Effector memory CD8-positive, alpha-beta T cell (primary cell): Measurements from ENCODE around the gene COBL.

Source experiments
- ATAC-seq: fragments of 150-1000 bp; cut with Tn5 transposase; replicated peaks from 2 replicates; pipeline ENCODE4 v1.10.0; 2021; ENCODE audit warnings: mild to moderate bottlenecking, moderate library complexity
- DNase-seq, 3 experiments: peaks; one replicate each; pipeline ENCODE4 v3.0.0; 2021
- H3K27ac Mint-ChIP-seq, 2 donors: one replicate each; pipeline ENCODE4 v1.8.0; 2022; ENCODE audit warnings: mild to moderate bottlenecking in 2 of 2, mixed read lengths in 2 of 2, moderate library complexity in 2 of 2
- H3K27me3 Mint-ChIP-seq, 2 donors: one replicate each; pipeline ENCODE4 v1.8.0; 2022; ENCODE audit warnings: mixed read lengths in 2 of 2
- H3K36me3 Mint-ChIP-seq: one replicate; pipeline ENCODE4 v1.8.0; 2022; ENCODE audit warnings: mild to moderate bottlenecking, moderate library complexity, mixed read lengths; ENCODE audit not compliant: insufficient read depth
- H3K4me1 Mint-ChIP-seq, 2 donors: one replicate each; pipeline ENCODE4 v1.8.0; 2022; ENCODE audit warnings: low read depth in 2 of 2, mixed read lengths in 2 of 2
- H3K4me3 Mint-ChIP-seq, 2 donors: one replicate each; pipeline ENCODE4 v1.8.0; 2022; ENCODE audit warnings: mild to moderate bottlenecking in 2 of 2, mixed read lengths in 2 of 2, moderate library complexity in 2 of 2
- H3K9me3 Mint-ChIP-seq, 2 donors: one replicate each; pipeline ENCODE4 v1.8.0; 2022; ENCODE audit warnings: mixed read lengths in 2 of 2

The COBL gene

GRCh38 chr7:50976064-50976463, 340.5 kb downstream of the COBL start:
- Mint-ChIP-seq H3K9me3 (peaks cover 0 to 13% of the 10 kb centered on the region in 2 donors), H3K4me1 (no peaks in the 10 kb centered on the region), H3K4me3 (no peak overlapping the region), H3K27ac (no peak overlapping the region), H3K36me3 (no peaks in the 10 kb centered on the region), H3K27me3 (peaks cover 17 to 19% of the 10 kb centered on the region in 2 donors)
- no peak for ATAC-seq
- no peak for DNase-seq

GRCh38 chr7:50974240-50974639, 342.4 kb downstream of the COBL start:
- peaks cover 0 to 13% of the 10 kb centered on the region in 2 donors for H3K9me3 Mint-ChIP-seq
- peaks cover 17 to 19% of the 10 kb centered on the region in 2 donors for H3K27me3 Mint-ChIP-seq
- no peak overlapping the region for H3K27ac Mint-ChIP-seq
- no peak overlapping the region for H3K4me3 Mint-ChIP-seq
- no peaks in the 10 kb centered on the region for H3K4me1 Mint-ChIP-seq
- ATAC-seq (no peak), DNase-seq (no peak)
- H3K36me3 Mint-ChIP-seq, result no peaks in the 10 kb centered on the region

DNA sequence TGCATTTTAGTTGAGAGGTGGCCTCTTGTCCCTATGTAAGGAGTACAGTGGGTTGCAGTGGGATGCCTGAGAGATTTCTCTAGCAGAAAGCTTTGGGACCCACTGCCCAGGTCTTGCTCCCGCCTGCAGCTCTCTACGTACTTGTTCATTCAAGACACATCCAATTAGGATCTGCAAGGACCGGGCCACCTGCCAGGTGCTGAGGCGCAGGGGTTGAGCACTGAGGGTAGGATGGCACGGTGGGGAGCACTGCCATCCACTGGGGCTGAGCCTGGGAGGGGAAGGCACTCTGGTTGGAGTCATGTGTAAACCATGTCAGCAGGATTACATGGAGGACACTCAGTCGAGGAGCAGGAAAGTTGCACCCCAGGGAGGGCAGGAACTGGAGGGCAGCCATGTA, 342.8 kb downstream of the COBL start:
- peaks cover 0 to 8% of the 10 kb centered on the region in 2 donors for H3K9me3 Mint-ChIP-seq
- peaks cover 17 to 19% of the 10 kb centered on the region in 2 donors for H3K27me3 Mint-ChIP-seq
- no peaks in the 10 kb centered on the region for H3K4me1 Mint-ChIP-seq
- no peak for ATAC-seq
- no peaks in the 10 kb centered on the region for H3K36me3 Mint-ChIP-seq
- DNase-seq, result no peak
- no peak overlapping the region for H3K4me3 Mint-ChIP-seq
- H3K27ac Mint-ChIP-seq, result no peak overlapping the region

DNA sequence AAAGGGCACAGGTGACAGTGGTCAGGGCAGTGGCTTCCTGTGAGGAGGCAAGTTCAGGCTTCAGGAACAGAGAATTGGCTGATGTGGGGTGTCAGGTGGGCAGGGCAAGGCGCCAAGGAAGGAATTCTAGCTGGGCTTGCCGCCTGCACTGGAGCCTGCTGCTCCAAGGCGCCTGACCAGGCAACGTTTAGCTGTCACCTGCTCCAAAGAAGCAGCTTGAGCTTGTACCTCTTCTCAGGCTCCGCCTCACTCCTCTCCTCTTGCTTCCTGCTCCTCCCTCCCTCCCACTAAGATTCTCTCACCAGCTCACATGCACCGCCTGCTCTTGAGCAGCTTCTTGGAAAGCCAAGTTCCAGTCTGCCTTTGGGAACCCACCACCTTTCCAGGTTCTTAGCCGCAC, 346.5 kb downstream of the COBL start:
- H3K4me1 Mint-ChIP-seq, result no peaks in the 10 kb centered on the region
- no peak overlapping the region for H3K4me3 Mint-ChIP-seq
- H3K27me3 Mint-ChIP-seq, result peaks cover 17 to 19% of the 10 kb centered on the region in 2 donors
- H3K36me3 Mint-ChIP-seq, result no peaks in the 10 kb centered on the region
- DNase-seq (no peak), ATAC-seq (no peak)
- H3K27ac Mint-ChIP-seq, result no peak overlapping the region
- peaks cover 1 to 19% of the 10 kb centered on the region in 2 donors for H3K9me3 Mint-ChIP-seq
